22Rv1 (cell line): Measurements from ENCODE around the gene FBXO42.

Experiments used
- H3K27ac ChIP-seq: fragments of 450-650 bp; 2 replicates; pipeline ENCODE4 v1.5.1; 2017
- CTCF ChIP-seq: fragments of 450-650 bp; IDR thresholded peaks from 2 replicates; pipeline ENCODE4 v1.5.1; 2017; ENCODE audit warnings: mild to moderate bottlenecking
- ZFX ChIP-seq: fragments of 450-650 bp; IDR thresholded peaks from 2 replicates; pipeline ENCODE4 v1.6.1; 2017; ENCODE audit warnings: antibody characterized with exemption, borderline replicate concordance

The FBXO42 gene

GRCh38 chr1:16256478-16256877 is 95.8 kb downstream of the FBXO42 start:
- TF ChIP-seq ZFX (no peak), CTCF (no peak)

GRCh38 chr1:16254263-16254928 is 97.9 kb downstream of the FBXO42 start:
- no peak for TF ChIP-seq CTCF
- no peak for TF ChIP-seq ZFX
- peak overlapping the region; percentile 42; the same call in 1 of the 2 replicates for H3K27ac ChIP-seq

More at GRCh38 chr1:16256478-16256877, 95.8 kb downstream of the FBXO42 start:
- H3K27ac ChIP-seq: no peak overlapping the region

- TF ChIP-seq ZFX: no peak
- H3K27ac ChIP-seq: peak overlapping the region; percentile 42; the same call in 1 of the 2 replicates
These were observed 98.9 kb downstream of the FBXO42 start for GRCh38 chr1:16253332-16253922.

- no peak for TF ChIP-seq ZFX
- TF ChIP-seq CTCF: no peak
- H3K27ac ChIP-seq: peak overlapping the region; percentile 42; the same call in 1 of the 2 replicates
These were observed 99.4 kb downstream of the FBXO42 start for GRCh38 chr1:16252912-16253311.

- peak overlapping the region; percentile 42 for H3K27ac ChIP-seq
- TF ChIP-seq ZFX (no peak), CTCF (no peak)
These were observed 100.9 kb downstream of the FBXO42 start for GRCh38 chr1:16251381-16251780.

GRCh38 chr1:16250524-16251251 is 101.6 kb downstream of the FBXO42 start:
- no peak overlapping the region; the same call in 1 of the 2 replicates for H3K27ac ChIP-seq
- TF ChIP-seq CTCF: no peak
- no peak for TF ChIP-seq ZFX

- peak overlapping the region; percentile 59 for H3K27ac ChIP-seq
- TF ChIP-seq ZFX (no peak), CTCF (no peak)
These were observed 102.6 kb downstream of the FBXO42 start for GRCh38 chr1:16249596-16250241.
